ENCODE measurements around the gene BLOC1S3.

The BLOC1S3 gene

GRCh38 chr19:45179892-45180370 lies 1.3 kb downstream of the BLOC1S3 start:
- peak overlapping the region; percentile 92; the same call in 1 of the 2 replicates for H3K9ac ChIP-seq (ENCODE audit: low read length)
- H2AFZ ChIP-seq (ENCODE audit: low read depth, low read length), result no peak overlapping the region
- H3K4me1 ChIP-seq (ENCODE audit: low read length), result peaks cover 8% of the 10 kb centered on the region; the same call in 1 of the 2 replicates
- H3K27ac ChIP-seq (ENCODE audit: low read length), result no peak overlapping the region
- peak overlapping the region; percentile 92 for H3K4me3 ChIP-seq (ENCODE audit: low read length)
- no peaks in the 10 kb centered on the region for H3K27me3 ChIP-seq (ENCODE audit: low read depth, low read length)
- peaks cover 7% of the 10 kb centered on the region for H3K36me3 ChIP-seq (replicated peaks; ENCODE audit: low read depth, low read length)
- H3K4me2 ChIP-seq (ENCODE audit: low read length), result peak overlapping the region; percentile 91
- H3K9me3 ChIP-seq (ENCODE audit: insufficient read depth, low read length), result no peaks in the 10 kb centered on the region
- TF ChIP-seq EZH2phosphoT487 (IDR thresholded peaks at IDR 0.05; ENCODE audit: low read depth), result no peak
- no peak for TF ChIP-seq CTCF (IDR thresholded peaks at IDR 0.05; ENCODE audit: low read depth, low read length)
- H3K79me2 ChIP-seq (ENCODE audit: low read length), result peaks cover 32% of the 10 kb centered on the region
- no peaks in the 10 kb centered on the region for H4K20me1 ChIP-seq (ENCODE audit: insufficient read depth, low read length)

- Histone ChIP-seq H3K9me3 (ENCODE audit: insufficient read depth, low read length) (no peaks in the 10 kb centered on the region), H2AFZ (ENCODE audit: low read depth, low read length) (no peak overlapping the region), H3K9ac (ENCODE audit: low read length) (no peak overlapping the region), H3K4me2 (ENCODE audit: low read length) (no peak overlapping the region), H3K4me1 (ENCODE audit: low read length) (peaks cover 8% of the 10 kb centered on the region; the same call in 1 of the 2 replicates), H3K36me3 (replicated peaks; ENCODE audit: low read depth, low read length) (peaks cover 7% of the 10 kb centered on the region), H4K20me1 (ENCODE audit: insufficient read depth, low read length) (no peaks in the 10 kb centered on the region), H3K4me3 (ENCODE audit: low read length) (no peak overlapping the region), H3K27me3 (ENCODE audit: low read depth, low read length) (no peaks in the 10 kb centered on the region), H3K79me2 (ENCODE audit: low read length) (peaks cover 32% of the 10 kb centered on the region), H3K27ac (ENCODE audit: low read length) (no peak overlapping the region)
- TF ChIP-seq EZH2phosphoT487 (IDR thresholded peaks at IDR 0.05; ENCODE audit: low read depth) (no peak), CTCF (IDR thresholded peaks at IDR 0.05; ENCODE audit: low read depth, low read length) (no peak)
These were observed 2.4 kb downstream of the BLOC1S3 start for GRCh38 chr19:45180936-45181335.

- Histone ChIP-seq H4K20me1 (ENCODE audit: insufficient read depth, low read length) (no peaks in the 10 kb centered on the region), H3K4me2 (ENCODE audit: low read length) (no peak overlapping the region)
- no peak for TF ChIP-seq EZH2phosphoT487 (IDR thresholded peaks at IDR 0.05; ENCODE audit: low read depth)
- TF ChIP-seq CTCF (IDR thresholded peaks at IDR 0.05; ENCODE audit: low read depth, low read length), result no peak
These were observed 4.2 kb downstream of the BLOC1S3 start for GRCh38 chr19:45182758-45183157.

GRCh38 chr19:45184115-45184514 lies 5.5 kb downstream of the BLOC1S3 start:
- Histone ChIP-seq H3K27me3 (ENCODE audit: low read depth, low read length) (no peaks in the 10 kb centered on the region), H2AFZ (ENCODE audit: low read depth, low read length) (no peak overlapping the region), H3K27ac (ENCODE audit: low read length) (no peak overlapping the region), H3K4me2 (ENCODE audit: low read length) (no peak overlapping the region), H3K4me1 (ENCODE audit: low read length) (peaks cover 7% of the 10 kb centered on the region; the same call in 1 of the 2 replicates), H4K20me1 (ENCODE audit: insufficient read depth, low read length) (no peaks in the 10 kb centered on the region), H3K9ac (ENCODE audit: low read length) (no peak overlapping the region), H3K9me3 (ENCODE audit: insufficient read depth, low read length) (no peaks in the 10 kb centered on the region), H3K79me2 (ENCODE audit: low read length) (peaks cover 16% of the 10 kb centered on the region), H3K36me3 (replicated peaks; ENCODE audit: low read depth, low read length) (peaks cover 7% of the 10 kb centered on the region), H3K4me3 (ENCODE audit: low read length) (no peak overlapping the region)
- TF ChIP-seq CTCF (IDR thresholded peaks at IDR 0.05; ENCODE audit: low read depth, low read length) (no peak), EZH2phosphoT487 (IDR thresholded peaks at IDR 0.05; ENCODE audit: low read depth) (no peak)

More at GRCh38 chr19:45182758-45183157, 4.2 kb downstream of the BLOC1S3 start:
- no peaks in the 10 kb centered on the region for H3K27me3 ChIP-seq (ENCODE audit: low read depth, low read length)
- H3K9me3 ChIP-seq (ENCODE audit: insufficient read depth, low read length), result no peaks in the 10 kb centered on the region
- H3K4me1 ChIP-seq (ENCODE audit: low read length), result peaks cover 7% of the 10 kb centered on the region; the same call in 1 of the 2 replicates
- no peak overlapping the region for H3K4me3 ChIP-seq (ENCODE audit: low read length)
- peaks cover 7% of the 10 kb centered on the region for H3K36me3 ChIP-seq (replicated peaks; ENCODE audit: low read depth, low read length)
- no peak overlapping the region for H2AFZ ChIP-seq (ENCODE audit: low read depth, low read length)
- no peak overlapping the region for H3K9ac ChIP-seq (ENCODE audit: low read length)
- no peak overlapping the region for H3K27ac ChIP-seq (ENCODE audit: low read length)
- H3K79me2 ChIP-seq (ENCODE audit: low read length), result peaks cover 23% of the 10 kb centered on the region

All from OCI-LY3 (cell line).